Keratinocyte (primary cell): ENCODE results near the gene ATP11B. TPM values are rescaled to one million over a fixed set of nuclear protein-coding genes. Genes with fewer than 3 reads are reported as not detected.

Experiments used
- DNase-seq: peaks from one replicate; pipeline ENCODE4 v3.0.0-alpha.2; 2011; ENCODE audit warnings: low read depth, missing footprints, low spot score
- FAIRE-seq: peaks from 2 replicates; lab custom pipeline; 2011; peaks lifted over from hg19 to GRCh38; lab: Jason Lieb, UNC
- H2AFZ ChIP-seq: 2 replicates; pipeline ENCODE4 v1.6.0; 2012; ENCODE audit warnings: low read length, control low read depth, inconsistent platforms; ENCODE audit not compliant: control insufficient read depth
- H3K27ac ChIP-seq: 2 replicates; pipeline ENCODE4 v1.5.1; 2011; ENCODE audit warnings: low read length; ENCODE audit not compliant: control insufficient read depth, insufficient read depth
- H3K27me3 ChIP-seq: 3 replicates; pipeline ENCODE4 v1.6.0; 2011; ENCODE audit warnings: low read length; ENCODE audit not compliant: control insufficient read depth, insufficient read depth; ENCODE audit errors: extremely low read depth
- H3K36me3 ChIP-seq, 2 experiments: 2 replicates in 1 of 2; 3 replicates in 1 of 2; pipeline ENCODE4 v1.5.1; 2011; ENCODE audit warnings: low read length in 2 of 2, mild to moderate bottlenecking in 1 of 2; ENCODE audit not compliant: control insufficient read depth in 2 of 2, insufficient read depth in 2 of 2; ENCODE audit errors: extremely low read depth in 1 of 2
- H3K4me1 ChIP-seq: 3 replicates; pipeline ENCODE4 v1.5.1; 2011; ENCODE audit warnings: low read length; ENCODE audit not compliant: control insufficient read depth, insufficient read depth; ENCODE audit errors: extremely low read depth
- H3K4me2 ChIP-seq: 3 replicates; pipeline ENCODE4 v1.6.0; 2011; ENCODE audit warnings: low read depth, low read length; ENCODE audit not compliant: control insufficient read depth, insufficient read depth; ENCODE audit errors: extremely low read depth
- H3K4me3 ChIP-seq, 3 experiments: fragments of 200-600 bp in 1 of 3; sonication (generic) in 1 of 3; 2 replicates in 2 of 3; 3 replicates in 1 of 3; pipeline ENCODE4 v1.5.1; 2011 to 2016; ENCODE audit warnings: low read length in 3 of 3, mild to moderate bottlenecking in 3 of 3, control low read depth in 2 of 3, inconsistent platforms in 1 of 3, low read depth in 1 of 3, mixed read lengths in 1 of 3, mixed run types in 1 of 3, moderate library complexity in 1 of 3; ENCODE audit not compliant: control insufficient read depth in 2 of 3, insufficient read depth in 2 of 3; ENCODE audit errors: extremely low read depth in 1 of 3
- H3K79me2 ChIP-seq: 2 replicates; pipeline ENCODE4 v1.6.0; 2012; ENCODE audit warnings: low read length; ENCODE audit not compliant: control insufficient read depth, insufficient read depth
- H3K9ac ChIP-seq: 3 replicates; pipeline ENCODE4 v1.6.0; 2011; ENCODE audit warnings: low read length; ENCODE audit not compliant: control insufficient read depth, insufficient read depth; ENCODE audit errors: extremely low read depth
- H3K9me1 ChIP-seq: 3 replicates; pipeline ENCODE4 v1.6.0; 2011; ENCODE audit warnings: low read length; ENCODE audit not compliant: control insufficient read depth, insufficient read depth; ENCODE audit errors: extremely low read depth
- H3K9me3 ChIP-seq: 2 replicates; pipeline ENCODE4 v1.5.1; 2012; ENCODE audit warnings: low read depth, low read length; ENCODE audit not compliant: control insufficient read depth
- H4K20me1 ChIP-seq: 3 replicates; pipeline ENCODE4 v1.6.0; 2011; ENCODE audit warnings: low read length; ENCODE audit not compliant: control insufficient read depth, insufficient read depth; ENCODE audit errors: extremely low read depth
- EZH2 ChIP-seq: IDR thresholded peaks from one replicate; pipeline ENCODE4 v1.6.1; 2012; ENCODE audit warnings: inconsistent platforms, mild to moderate bottlenecking, low read length, moderate library complexity
- dilution Hi-C: fragments of 300-500 bp; cut with MboI; formaldehyde crosslinking; loops from one replicate; pipeline ENCODE4 v1.7.0; 2020; ENCODE audit warnings: low sequenced_read_pairs; ENCODE audit not compliant: extremely low pct_ligation_motif_present
- polyA plus RNA-seq, 5 experiments: library from polyadenylated mRNA; depleted of rRNA in 3 of 5; stranded (reverse) in 3 of 5; stranded (forward) in 1 of 5; unstranded in 1 of 5; fragments of >200 nt; gene quantifications; 1 replicate in 1 of 5; 2 replicates in 3 of 5; 3 replicates in 1 of 5; pipeline versions ENCODE4 v1.2.1 to v1.2.3, GENCODE V29; 2011 to 2012; ENCODE audit warnings: missing spikeins in 2 of 5, low read depth in 1 of 5, low replicate concordance in 1 of 5
- TF ChIP-seq, protein P1 (sequence below), 3 experiments: IDR thresholded peaks in 1 of 3; conservative IDR thresholded peaks in 1 of 3; optimal IDR thresholded peaks in 1 of 3; 2 replicates in 2 of 3; 3 replicates in 1 of 3; pipeline versions ENCODE3 to v1.5.1; 2011; ENCODE audit warnings: low read length in 3 of 3, mild to moderate bottlenecking in 3 of 3, moderate library complexity in 2 of 3, control low read depth in 1 of 3, inconsistent platforms in 1 of 3; ENCODE audit not compliant: insufficient read depth in 2 of 3; ENCODE audit errors: extremely low read depth in 1 of 3

ATP11B gene
- polyA plus RNA-seq, 1 donor (not counting 4 experiments of a cell fraction or from before 2014, with no cell fraction given) = 28.9 TPM

GRCh38 chr3:182768413-182768812 is 24.9 kb upstream of the ATP11B start:
- H4K20me1 ChIP-seq = no peaks in the 10 kb centered on the region
- FAIRE-seq (no peak), DNase-seq (no peak)
- no peak overlapping the region for H3K9ac ChIP-seq
- H3K4me1 ChIP-seq = no peaks in the 10 kb centered on the region
- TF ChIP-seq EZH2 = no peak
- TF ChIP-seq, protein P1, sequence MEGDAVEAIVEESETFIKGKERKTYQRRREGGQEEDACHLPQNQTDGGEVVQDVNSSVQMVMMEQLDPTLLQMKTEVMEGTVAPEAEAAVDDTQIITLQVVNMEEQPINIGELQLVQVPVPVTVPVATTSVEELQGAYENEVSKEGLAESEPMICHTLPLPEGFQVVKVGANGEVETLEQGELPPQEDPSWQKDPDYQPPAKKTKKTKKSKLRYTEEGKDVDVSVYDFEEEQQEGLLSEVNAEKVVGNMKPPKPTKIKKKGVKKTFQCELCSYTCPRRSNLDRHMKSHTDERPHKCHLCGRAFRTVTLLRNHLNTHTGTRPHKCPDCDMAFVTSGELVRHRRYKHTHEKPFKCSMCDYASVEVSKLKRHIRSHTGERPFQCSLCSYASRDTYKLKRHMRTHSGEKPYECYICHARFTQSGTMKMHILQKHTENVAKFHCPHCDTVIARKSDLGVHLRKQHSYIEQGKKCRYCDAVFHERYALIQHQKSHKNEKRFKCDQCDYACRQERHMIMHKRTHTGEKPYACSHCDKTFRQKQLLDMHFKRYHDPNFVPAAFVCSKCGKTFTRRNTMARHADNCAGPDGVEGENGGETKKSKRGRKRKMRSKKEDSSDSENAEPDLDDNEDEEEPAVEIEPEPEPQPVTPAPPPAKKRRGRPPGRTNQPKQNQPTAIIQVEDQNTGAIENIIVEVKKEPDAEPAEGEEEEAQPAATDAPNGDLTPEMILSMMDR (optimal IDR thresholded peaks at IDR 0.05 in 1 of 3, IDR thresholded peaks at IDR 0.05 in 1 of 3, conservative IDR thresholded peaks at IDR 0.05 in 1 of 3; ENCODE audit: extremely low read depth in 1 of 3, insufficient read depth in 2 of 3, low read length in 3 of 3) = no peak
- no peak overlapping the region for H3K4me3 ChIP-seq
- no peak overlapping the region for H2AFZ ChIP-seq
- no peaks in the 10 kb centered on the region for H3K9me1 ChIP-seq
- no peaks in the 10 kb centered on the region for H3K27me3 ChIP-seq
- no peaks in the 10 kb centered on the region for H3K79me2 ChIP-seq
- H3K9me3 ChIP-seq = no peaks in the 10 kb centered on the region
- no peaks in the 10 kb centered on the region for H3K36me3 ChIP-seq
- H3K4me2 ChIP-seq = no peak overlapping the region
- H3K27ac ChIP-seq = no peak overlapping the region
- dilution Hi-C loops = no loop called here

GRCh38 chr3:182769673-182770072 is 23.6 kb upstream of the ATP11B start:
- Histone ChIP-seq H3K9me1 (no peaks in the 10 kb centered on the region), H2AFZ (no peak overlapping the region), H3K27me3 (no peaks in the 10 kb centered on the region), H3K4me2 (no peak overlapping the region), H3K4me1 (no peaks in the 10 kb centered on the region), H3K79me2 (no peaks in the 10 kb centered on the region), H3K9ac (no peak overlapping the region), H3K36me3 (no peaks in the 10 kb centered on the region), H3K27ac (no peak overlapping the region), H3K9me3 (no peaks in the 10 kb centered on the region), H4K20me1 (no peaks in the 10 kb centered on the region), H3K4me3 (no peak overlapping the region)
- DNase-seq = no peak
- no peak for FAIRE-seq
- no peak for TF ChIP-seq EZH2
- TF ChIP-seq, protein P1 (optimal IDR thresholded peaks at IDR 0.05 in 1 of 3, IDR thresholded peaks at IDR 0.05 in 1 of 3, conservative IDR thresholded peaks at IDR 0.05 in 1 of 3; ENCODE audit: extremely low read depth in 1 of 3, insufficient read depth in 2 of 3, low read length in 3 of 3) = no peak
- dilution Hi-C loops = no loop called here
